Embryonic facial prominence (tissue), 1 donor: Measurements from ENCODE around the gene EBNA1BP2.
"Not testable (repeated sequence)": the region's sequence is repeated elsewhere in the genome, so short reads cannot be mapped to it uniquely, and the experiment has no call there.

ENCODE experiments used
- DNase-seq: peaks from one replicate; pipeline ENCODE4 v3.0.0-alpha.2; 2016; ENCODE audit errors: extremely low spot score

The EBNA1BP2 gene

DNA sequence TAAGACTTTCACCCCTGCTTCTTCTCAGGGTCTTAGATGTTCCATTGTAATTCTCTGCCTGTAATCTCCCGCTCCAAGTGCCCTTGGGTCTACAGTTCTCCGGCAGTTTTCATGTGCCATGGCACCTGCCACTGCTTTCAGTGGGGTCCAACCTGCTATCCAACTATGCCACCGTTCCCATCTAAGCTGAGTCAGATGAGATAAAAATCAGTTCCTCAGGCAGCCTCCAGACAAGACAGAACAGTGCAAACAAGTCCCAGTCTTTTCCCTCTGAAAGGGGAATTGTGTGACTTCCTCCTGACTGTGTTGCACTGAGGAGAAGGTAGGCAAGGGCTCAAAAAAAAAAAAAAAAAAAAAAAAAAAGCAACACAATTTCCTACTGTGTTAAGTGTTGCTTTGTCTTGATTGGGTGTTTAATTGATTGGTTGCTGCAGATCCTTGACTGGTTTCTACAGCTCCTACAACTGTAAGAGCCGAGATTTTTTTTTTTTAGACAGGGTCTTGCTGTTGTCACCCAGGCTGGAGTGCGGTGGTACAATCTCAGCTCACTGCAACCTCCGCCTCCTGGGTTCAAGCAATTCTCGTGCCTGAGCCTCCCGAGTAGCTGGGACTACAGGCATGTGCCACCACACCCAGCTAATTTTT, 50.7 kb downstream of the EBNA1BP2 start:
- no peak for DNase-seq

DNA sequence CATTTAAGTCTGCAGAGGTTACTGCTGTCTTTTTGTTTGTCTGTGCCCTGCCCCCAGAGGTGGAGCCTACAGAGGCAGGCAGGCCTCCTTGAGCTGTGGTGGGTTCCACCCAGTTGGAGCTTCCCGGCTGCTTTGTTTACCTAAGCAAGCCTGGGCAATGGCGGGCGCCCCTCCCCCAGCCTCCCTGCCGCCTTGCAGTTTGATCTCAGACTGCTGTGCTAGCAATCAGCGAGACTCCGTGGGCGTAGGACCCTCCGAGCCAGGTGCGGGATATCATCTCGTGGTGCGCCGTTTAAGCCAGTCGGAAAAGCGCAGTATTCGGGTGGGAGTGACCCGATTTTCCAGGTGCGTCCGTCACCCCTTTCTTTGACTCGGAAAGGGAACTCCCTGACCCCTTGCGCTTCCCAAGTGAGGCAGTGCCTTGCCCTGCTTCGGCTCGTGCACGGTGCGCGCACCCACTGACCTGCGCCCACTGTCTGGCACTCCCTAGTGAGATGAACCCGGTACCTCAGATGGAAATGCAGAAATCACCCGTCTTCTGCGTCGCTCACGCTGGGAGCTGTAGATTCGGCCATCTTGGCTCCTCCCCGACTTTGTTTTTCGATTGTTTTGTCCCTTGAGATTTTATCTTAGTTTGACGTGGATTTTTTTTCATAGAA, 52.0 kb downstream of the EBNA1BP2 start:
- not testable (repeated sequence) for DNase-seq
